ENCODE measurements around the gene NTHL1.
A peak's percentile ranks its signal among the peaks of the same experiment; 100 is the strongest.

Gene NTHL1

DNA sequence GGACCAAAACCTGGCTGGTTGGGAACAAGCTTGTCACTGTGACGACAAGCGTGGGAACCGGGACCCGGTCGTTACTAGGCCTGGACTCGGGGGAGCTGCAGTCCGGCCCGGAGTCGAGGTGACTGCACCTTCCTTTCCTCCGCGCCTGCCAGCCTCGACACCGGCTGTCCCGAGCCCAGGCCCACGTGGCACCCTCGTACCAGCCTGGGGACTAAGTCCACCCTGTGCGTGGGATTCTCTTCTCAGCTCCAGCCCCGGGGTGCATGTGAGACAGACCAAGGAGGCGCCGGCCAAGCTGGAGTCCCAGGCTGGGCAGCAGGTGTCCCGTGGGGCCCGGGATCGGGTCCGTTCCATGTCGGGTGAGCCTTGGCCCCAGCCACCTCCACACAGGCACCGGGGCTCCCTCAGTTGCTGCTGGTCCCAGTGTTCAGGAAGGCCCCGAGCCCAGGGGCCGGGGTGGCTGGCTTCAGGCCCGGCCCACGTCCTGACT is 31.7 kb upstream of the NTHL1 start:
- peaks cover 0 to 2% of the 10 kb centered on the region in 2 donors for H3K4me1 Mint-ChIP-seq
- ATAC-seq (replicated peaks) (no peak), DNase-seq (no peak)
- H3K9me3 Mint-ChIP-seq: no peaks in the 10 kb centered on the region
- peaks cover 39 to 45% of the 10 kb centered on the region in 2 donors for H3K36me3 Mint-ChIP-seq
- no peak overlapping the region for H3K27ac Mint-ChIP-seq
- no peaks in the 10 kb centered on the region for H3K27me3 Mint-ChIP-seq
- H3K4me3 Mint-ChIP-seq: no peak overlapping the region

- no peak for ATAC-seq (replicated peaks)
- DNase-seq: no peak
- Mint-ChIP-seq H3K4me3 (no peak overlapping the region), H3K9me3 (no peaks in the 10 kb centered on the region), H3K27me3 (no peaks in the 10 kb centered on the region), H3K36me3 (peaks cover 42 to 46% of the 10 kb centered on the region in 2 donors), H3K27ac (no peak overlapping the region), H3K4me1 (peaks cover 0 to 2% of the 10 kb centered on the region in 2 donors)
These were observed 31.1 kb upstream of the NTHL1 start for GRCh38 chr16:2078691-2079090.

DNA sequence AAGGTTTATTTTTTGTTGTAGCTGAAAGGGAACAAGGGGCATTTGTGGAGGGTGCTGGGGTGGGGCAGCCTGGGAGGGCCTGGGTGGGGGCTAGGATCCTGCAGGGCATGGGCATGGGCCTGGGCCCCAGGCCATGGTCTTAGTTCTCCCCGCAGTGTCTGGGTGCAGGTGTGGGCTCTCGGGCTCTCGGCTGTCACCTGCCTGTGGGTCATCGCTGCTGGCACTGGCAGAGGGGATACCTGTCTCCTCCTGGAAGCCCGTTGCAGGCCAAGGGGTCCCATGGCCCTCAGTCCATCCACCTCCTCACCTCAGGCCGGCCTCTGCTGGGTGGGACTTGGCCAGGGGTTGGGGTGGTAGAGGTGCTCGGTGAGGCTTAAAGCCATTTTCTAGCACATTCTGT is 30.5 kb upstream of the NTHL1 start:
- Mint-ChIP-seq H3K27me3 (no peaks in the 10 kb centered on the region), H3K4me3 (no peak overlapping the region), H3K4me1 (peaks cover 0 to 2% of the 10 kb centered on the region in 2 donors), H3K36me3 (peaks cover 47 to 50% of the 10 kb centered on the region in 2 donors), H3K9me3 (no peaks in the 10 kb centered on the region), H3K27ac (no peak overlapping the region)
- DNase-seq (no peak), ATAC-seq (replicated peaks) (no peak)

- no peak overlapping the region for H3K27ac Mint-ChIP-seq
- no peak for DNase-seq
- no peaks in the 10 kb centered on the region for H3K9me3 Mint-ChIP-seq
- peaks cover 0 to 2% of the 10 kb centered on the region in 2 donors for H3K4me1 Mint-ChIP-seq
- H3K36me3 Mint-ChIP-seq: peaks cover 48 to 51% of the 10 kb centered on the region in 2 donors
- H3K4me3 Mint-ChIP-seq: no peak overlapping the region
- no peak for ATAC-seq (replicated peaks)
- no peaks in the 10 kb centered on the region for H3K27me3 Mint-ChIP-seq
These were observed 30.1 kb upstream of the NTHL1 start for GRCh38 chr16:2077696-2078095.

GRCh38 chr16:2077016-2077415 is 29.4 kb upstream of the NTHL1 start:
- peaks cover 45 to 48% of the 10 kb centered on the region in 2 donors for H3K36me3 Mint-ChIP-seq
- no peak overlapping the region for H3K4me3 Mint-ChIP-seq
- H3K9me3 Mint-ChIP-seq: no peaks in the 10 kb centered on the region
- ATAC-seq (replicated peaks): no peak
- DNase-seq: no peak
- H3K27me3 Mint-ChIP-seq: no peaks in the 10 kb centered on the region
- peaks cover 0 to 2% of the 10 kb centered on the region in 2 donors for H3K4me1 Mint-ChIP-seq
- H3K27ac Mint-ChIP-seq: no peak overlapping the region

DNA sequence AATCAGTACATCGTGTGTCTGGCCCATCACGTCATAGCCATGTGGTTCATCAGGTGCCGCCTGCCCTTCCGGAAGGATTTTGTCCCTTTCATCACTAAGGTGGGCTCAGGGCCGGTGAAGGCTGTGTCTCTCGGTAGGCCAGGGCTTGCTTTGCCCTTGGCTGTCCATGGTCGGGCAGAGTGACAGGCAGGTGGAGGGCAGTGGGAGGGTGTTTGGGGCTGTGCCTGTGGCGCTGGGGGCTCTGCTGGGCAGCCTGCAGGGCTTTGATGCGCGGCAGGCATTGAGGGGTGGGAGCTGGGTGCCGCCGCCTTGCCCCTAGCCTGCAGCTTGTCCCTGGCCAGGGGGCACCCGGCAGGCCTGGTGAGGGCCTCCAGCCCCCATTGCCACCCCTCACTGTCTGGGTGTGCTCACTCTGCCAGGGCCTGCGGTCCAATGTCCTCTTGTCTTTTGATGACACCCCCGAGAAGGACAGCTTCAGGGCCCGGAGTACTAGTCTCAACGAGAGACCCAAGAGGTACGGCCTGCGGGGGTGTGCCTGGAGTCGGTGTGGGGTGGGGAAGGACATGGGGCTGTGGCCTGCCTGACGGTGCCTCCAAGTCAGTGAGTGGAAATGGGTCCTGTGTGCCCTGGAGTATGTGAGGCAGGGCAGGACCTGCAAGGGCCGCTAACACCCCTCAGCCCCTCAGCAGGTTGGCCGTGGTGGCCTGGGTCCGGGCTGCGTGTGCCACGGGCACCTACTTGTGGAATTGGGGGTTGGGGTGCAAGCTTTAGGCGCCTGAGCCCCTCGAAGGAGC is 28.6 kb upstream of the NTHL1 start:
- Mint-ChIP-seq H3K4me1 (peaks cover 0 to 2% of the 10 kb centered on the region in 2 donors), H3K9me3 (no peaks in the 10 kb centered on the region), H3K27me3 (no peaks in the 10 kb centered on the region), H3K4me3 (no peak overlapping the region), H3K36me3 (peaks cover 49 to 50% of the 10 kb centered on the region in 2 donors), H3K27ac (no peak overlapping the region)
- ATAC-seq (replicated peaks) (no peak), DNase-seq (no peak)

DNA sequence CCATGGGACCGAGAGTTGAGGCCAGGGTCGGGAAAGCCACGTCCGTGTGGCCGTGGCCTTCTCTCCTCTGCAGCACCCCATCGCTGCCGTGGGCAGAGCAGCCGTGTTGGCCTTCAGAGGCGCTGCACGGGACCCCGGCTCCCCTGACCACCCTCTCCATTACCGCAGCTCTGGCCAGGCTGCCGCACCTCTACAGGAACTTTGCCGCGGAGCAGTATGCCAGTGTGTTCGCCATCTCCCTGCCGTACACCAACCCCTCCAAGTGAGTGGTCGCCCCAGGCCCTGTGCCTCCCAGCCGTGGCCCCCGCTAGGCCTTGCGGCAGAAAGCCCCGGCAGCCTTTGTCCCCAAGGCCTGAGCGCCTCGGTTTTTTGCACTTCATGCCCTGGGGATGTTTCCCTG is 28.0 kb upstream of the NTHL1 start:
- H3K4me1 Mint-ChIP-seq: peaks cover 0 to 2% of the 10 kb centered on the region in 2 donors
- no peaks in the 10 kb centered on the region for H3K9me3 Mint-ChIP-seq
- ATAC-seq (replicated peaks) (no peak), DNase-seq (no peak)
- no peak overlapping the region for H3K27ac Mint-ChIP-seq
- no peak overlapping the region for H3K4me3 Mint-ChIP-seq
- H3K27me3 Mint-ChIP-seq: no peaks in the 10 kb centered on the region
- H3K36me3 Mint-ChIP-seq: peaks cover 51 to 56% of the 10 kb centered on the region in 2 donors

DNA sequence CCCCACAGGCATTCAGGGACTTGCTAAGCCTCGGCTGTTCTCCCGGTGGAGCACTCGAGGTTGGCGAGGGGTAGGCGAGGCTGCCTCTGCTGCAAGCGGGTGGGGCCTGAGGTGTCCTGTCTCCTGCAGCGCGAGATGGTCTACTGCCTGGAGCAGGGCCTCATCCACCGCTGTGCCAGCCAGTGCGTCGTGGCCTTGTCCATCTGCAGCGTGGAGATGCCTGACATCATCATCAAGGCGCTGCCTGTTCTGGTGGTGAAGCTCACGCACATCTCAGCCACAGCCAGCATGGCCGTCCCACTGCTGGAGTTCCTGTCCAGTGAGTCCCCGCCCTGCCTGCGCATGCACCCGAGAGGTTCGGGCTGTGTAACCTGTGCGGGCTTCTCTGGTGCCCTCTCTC is 26.4 kb upstream of the NTHL1 start:
- H3K4me3 Mint-ChIP-seq: no peak overlapping the region
- DNase-seq (no peak), ATAC-seq (replicated peaks) (no peak)
- no peaks in the 10 kb centered on the region for H3K27me3 Mint-ChIP-seq
- peaks cover 0 to 4% of the 10 kb centered on the region in 2 donors for H3K4me1 Mint-ChIP-seq
- H3K27ac Mint-ChIP-seq: no peak overlapping the region
- H3K36me3 Mint-ChIP-seq: peaks cover 49 to 56% of the 10 kb centered on the region in 2 donors
- H3K9me3 Mint-ChIP-seq: no peaks in the 10 kb centered on the region

- no peak overlapping the region for H3K4me3 Mint-ChIP-seq
- ATAC-seq (replicated peaks): no peak
- no peak for DNase-seq
- H3K9me3 Mint-ChIP-seq: no peaks in the 10 kb centered on the region
- peaks cover 0 to 4% of the 10 kb centered on the region in 2 donors for H3K4me1 Mint-ChIP-seq
- peaks cover 48 to 59% of the 10 kb centered on the region in 2 donors for H3K36me3 Mint-ChIP-seq
- no peak overlapping the region for H3K27ac Mint-ChIP-seq
- H3K27me3 Mint-ChIP-seq: no peaks in the 10 kb centered on the region
These were observed 25.3 kb upstream of the NTHL1 start for GRCh38 chr16:2072926-2073325.

GRCh38 chr16:2071454-2072202 is 24.0 kb upstream of the NTHL1 start:
- H3K4me3 Mint-ChIP-seq: no peak overlapping the region
- no peak for DNase-seq
- H3K4me1 Mint-ChIP-seq: peaks cover 0 to 3% of the 10 kb centered on the region in 2 donors
- peaks cover 46 to 57% of the 10 kb centered on the region in 2 donors for H3K36me3 Mint-ChIP-seq
- no peaks in the 10 kb centered on the region for H3K9me3 Mint-ChIP-seq
- no peaks in the 10 kb centered on the region for H3K27me3 Mint-ChIP-seq
- peak overlapping the region; percentile 37 for H3K27ac Mint-ChIP-seq
- ATAC-seq (replicated peaks): no peak

GRCh38 chr16:2070576-2071453 is 23.2 kb upstream of the NTHL1 start:
- DNase-seq (no peak), ATAC-seq (replicated peaks) (no peak)
- Mint-ChIP-seq H3K27me3 (no peaks in the 10 kb centered on the region), H3K4me3 (no peak overlapping the region), H3K36me3 (peaks cover 51 to 61% of the 10 kb centered on the region in 2 donors), H3K27ac (peak overlapping the region; percentile 47), H3K4me1 (peaks cover 0 to 3% of the 10 kb centered on the region in 2 donors), H3K9me3 (peaks cover 0 to 3% of the 10 kb centered on the region in 2 donors)

DNA sequence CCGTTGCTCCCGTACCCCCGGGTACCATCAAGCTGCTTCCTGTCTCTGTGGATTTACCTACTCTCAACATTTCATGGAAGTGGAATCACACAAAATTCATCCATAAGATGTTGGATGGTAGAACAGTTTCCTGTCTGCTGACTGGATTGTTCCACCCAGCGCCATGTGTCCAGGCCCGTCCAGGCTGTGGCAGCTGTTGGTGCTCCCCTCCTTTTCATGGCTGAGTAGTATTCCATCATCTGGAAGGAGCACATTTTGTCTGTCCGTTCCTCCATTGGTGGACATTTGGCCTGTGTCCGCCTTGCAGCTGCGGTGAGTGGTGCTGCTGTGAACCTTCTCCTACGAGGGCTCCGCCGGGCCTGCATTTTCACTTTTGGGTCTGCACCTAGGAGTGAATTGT is 18.5 kb upstream of the NTHL1 start:
- Mint-ChIP-seq H3K27ac (peak overlapping the region; percentile 37), H3K36me3 (peaks cover 44 to 57% of the 10 kb centered on the region in 2 donors), H3K9me3 (peaks cover 0 to 3% of the 10 kb centered on the region in 2 donors), H3K4me3 (no peak overlapping the region), H3K4me1 (peaks cover 0 to 3% of the 10 kb centered on the region in 2 donors), H3K27me3 (no peaks in the 10 kb centered on the region)
- ATAC-seq (replicated peaks): no peak
- DNase-seq: no peak

- peaks cover 0 to 3% of the 10 kb centered on the region in 2 donors for H3K9me3 Mint-ChIP-seq
- DNase-seq (no peak), ATAC-seq (replicated peaks) (no peak)
- no peak overlapping the region for H3K27ac Mint-ChIP-seq
- H3K4me1 Mint-ChIP-seq: no peaks in the 10 kb centered on the region
- H3K4me3 Mint-ChIP-seq: no peak overlapping the region
- H3K36me3 Mint-ChIP-seq: peaks cover 47 to 55% of the 10 kb centered on the region in 2 donors
- no peaks in the 10 kb centered on the region for H3K27me3 Mint-ChIP-seq
These were observed 16.8 kb upstream of the NTHL1 start for GRCh38 chr16:2064368-2064945.

DNA sequence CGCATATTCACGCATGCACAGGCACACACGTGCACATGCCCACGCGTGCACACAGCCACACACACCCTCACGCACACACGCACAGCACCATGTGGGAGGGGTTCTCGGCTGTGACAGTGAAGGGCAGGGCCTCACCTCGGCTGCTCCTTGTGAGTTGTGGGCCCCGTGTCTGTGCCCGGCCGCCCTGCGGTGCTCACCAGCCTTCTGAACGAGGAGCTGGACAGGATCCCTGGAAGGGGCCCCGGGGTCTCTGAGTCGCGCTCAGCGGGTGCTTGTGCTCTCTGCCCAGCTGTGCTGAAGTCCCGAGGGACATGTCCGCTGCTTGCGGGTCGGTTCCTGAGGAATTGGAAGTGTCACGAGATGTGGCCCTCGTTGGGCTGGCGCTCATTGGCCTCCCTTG is 16.2 kb upstream of the NTHL1 start:
- Mint-ChIP-seq H3K36me3 (peaks cover 45 to 52% of the 10 kb centered on the region in 2 donors), H3K27me3 (no peaks in the 10 kb centered on the region), H3K27ac (no peak overlapping the region), H3K4me3 (no peak overlapping the region), H3K4me1 (no peaks in the 10 kb centered on the region), H3K9me3 (peaks cover 0 to 3% of the 10 kb centered on the region in 2 donors)
- ATAC-seq (replicated peaks) (no peak), DNase-seq (no peak)
